ENCODE data around the gene OR5J2.

OR5J2 gene

DNA sequence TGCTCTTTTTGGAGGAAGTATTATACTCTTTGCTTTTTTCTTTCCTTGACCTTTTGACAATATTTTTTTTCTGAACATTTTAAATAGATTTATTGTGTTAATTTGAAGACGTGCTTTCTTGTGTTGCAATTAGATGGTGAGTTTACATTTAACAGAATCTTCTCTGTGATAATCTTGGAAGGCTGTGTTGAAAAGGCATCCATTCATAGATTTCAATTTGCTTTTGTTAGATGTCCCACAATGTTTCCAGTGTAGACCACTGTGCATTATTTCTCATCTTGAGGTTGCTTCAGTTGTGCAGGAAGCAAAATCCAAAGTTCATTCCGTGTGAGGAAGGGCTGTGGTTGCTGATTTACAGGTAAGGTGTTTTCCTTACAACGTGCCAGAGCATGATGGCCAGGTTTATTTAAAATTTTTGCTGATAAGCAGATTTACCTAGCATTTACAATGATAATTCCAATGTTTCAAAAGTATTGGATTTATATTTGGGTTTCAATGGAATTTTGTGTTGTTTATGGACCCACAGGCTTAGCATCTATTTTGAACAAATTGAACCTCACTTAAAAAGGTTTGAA, 4.1 kb upstream of the OR5J2 start:
- ChIA-PET CTCF (no interaction called here), POLR2A (no interaction called here)
- H3K9me3 ChIP-seq (ENCODE audit: control extremely low read depth in 1 of 5, control insufficient read depth in 4 of 5, insufficient read depth in 2 of 5, low read depth in 1 of 5, low read length in 4 of 5), result no peaks in the 10 kb centered on the region
- no peaks in the 10 kb centered on the region for H3K27me3 ChIP-seq (replicated peaks in 2 of 5; ENCODE audit: control insufficient read depth in 4 of 5, insufficient read depth in 5 of 5, low read length in 4 of 5)
- no peak overlapping the region for H3K27ac ChIP-seq (ENCODE audit: insufficient read depth in 1 of 2, low read depth in 1 of 2, low read length in 2 of 2, poor library complexity in 1 of 2, severe bottlenecking in 2 of 2)
- H3K4me1 ChIP-seq (ENCODE audit: control extremely low read depth in 1 of 4, control insufficient read depth in 4 of 4, insufficient read depth in 4 of 4, low read length in 3 of 4), result no peaks in the 10 kb centered on the region
- H3K4me3 ChIP-seq (ENCODE audit: control insufficient read depth in 1 of 7, extremely low read depth in 1 of 7, insufficient read depth in 4 of 7, low read depth in 2 of 7, low read length in 6 of 7), result no peak overlapping the region
- H3K36me3 ChIP-seq (ENCODE audit: control insufficient read depth in 4 of 4, insufficient read depth in 4 of 4, low read length in 3 of 4), result no peaks in the 10 kb centered on the region
- 93% methylated on average over 2 of the region's 3 CpGs for WGBS (ENCODE audit: insufficient coverage)
- DNase-seq, result no peak

GRCh38 chr11:56183459-56183858, 7.0 kb downstream of the OR5J2 start:
- ChIA-PET POLR2A (no interaction called here), CTCF (no interaction called here)
- peaks cover 0 to 4% (median 0%) of the 10 kb centered on the region in 5 experiments for H3K9me3 ChIP-seq (ENCODE audit: control extremely low read depth in 1 of 5, control insufficient read depth in 4 of 5, insufficient read depth in 2 of 5, low read depth in 1 of 5, low read length in 4 of 5)
- H3K4me1 ChIP-seq (ENCODE audit: control extremely low read depth in 1 of 4, control insufficient read depth in 4 of 4, insufficient read depth in 4 of 4, low read length in 3 of 4), result no peaks in the 10 kb centered on the region
- no peak overlapping the region for H3K4me3 ChIP-seq (ENCODE audit: control insufficient read depth in 1 of 7, extremely low read depth in 1 of 7, insufficient read depth in 4 of 7, low read depth in 2 of 7, low read length in 6 of 7)
- no peaks in the 10 kb centered on the region for H3K36me3 ChIP-seq (ENCODE audit: control insufficient read depth in 4 of 4, insufficient read depth in 4 of 4, low read length in 3 of 4)
- no peak overlapping the region for H3K27ac ChIP-seq (ENCODE audit: insufficient read depth in 1 of 2, low read depth in 1 of 2, low read length in 2 of 2, poor library complexity in 1 of 2, severe bottlenecking in 2 of 2)
- DNase-seq, result no peak
- no peaks in the 10 kb centered on the region for H3K27me3 ChIP-seq (replicated peaks in 2 of 5; ENCODE audit: control insufficient read depth in 4 of 5, insufficient read depth in 5 of 5, low read length in 4 of 5)

DNA sequence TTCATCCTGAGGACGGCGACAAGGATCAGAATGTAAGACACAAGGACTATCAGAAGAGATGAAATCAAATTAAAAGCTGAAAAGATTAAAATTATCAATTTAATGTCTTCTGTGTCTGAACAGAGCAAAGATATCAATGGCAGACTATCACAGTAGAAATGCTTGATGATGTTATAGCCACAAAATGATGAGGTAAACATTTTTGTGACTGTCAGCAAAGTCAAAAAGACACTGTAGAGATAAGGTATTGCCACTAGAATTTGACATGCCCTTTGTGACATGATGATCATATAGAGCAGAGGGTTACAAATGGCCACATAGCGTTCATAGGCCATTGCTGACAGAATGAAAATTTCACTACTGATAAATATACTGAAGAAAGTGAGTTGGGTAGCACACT, 12.2 kb downstream of the OR5J2 start:
- H3K4me1 ChIP-seq (ENCODE audit: control extremely low read depth in 1 of 4, control insufficient read depth in 4 of 4, insufficient read depth in 4 of 4, low read length in 3 of 4), result no peaks in the 10 kb centered on the region
- ChIA-PET POLR2A (no interaction called here), CTCF (no interaction called here)
- no peak for DNase-seq
- no peaks in the 10 kb centered on the region for H3K9me3 ChIP-seq (ENCODE audit: control extremely low read depth in 1 of 5, control insufficient read depth in 4 of 5, insufficient read depth in 2 of 5, low read depth in 1 of 5, low read length in 4 of 5)
- H3K4me3 ChIP-seq (ENCODE audit: control insufficient read depth in 1 of 7, extremely low read depth in 1 of 7, insufficient read depth in 4 of 7, low read depth in 2 of 7, low read length in 6 of 7), result no peak overlapping the region
- no peaks in the 10 kb centered on the region for H3K27me3 ChIP-seq (replicated peaks in 2 of 5; ENCODE audit: control insufficient read depth in 4 of 5, insufficient read depth in 5 of 5, low read length in 4 of 5)
- WGBS (ENCODE audit: insufficient coverage), result 100% methylated on average over 2 of the region's 3 CpGs
- H3K27ac ChIP-seq (ENCODE audit: insufficient read depth in 1 of 2, low read depth in 1 of 2, low read length in 2 of 2, poor library complexity in 1 of 2, severe bottlenecking in 2 of 2), result no peak overlapping the region
- H3K36me3 ChIP-seq (ENCODE audit: control insufficient read depth in 4 of 4, insufficient read depth in 4 of 4, low read length in 3 of 4), result no peaks in the 10 kb centered on the region

GRCh38 chr11:56196705-56197104, 20.3 kb downstream of the OR5J2 start:
- no peaks in the 10 kb centered on the region for H3K36me3 ChIP-seq (ENCODE audit: control insufficient read depth in 4 of 4, insufficient read depth in 4 of 4, low read length in 3 of 4)
- no CpG with 5 or more reads among the region's 3 CpGs for WGBS (ENCODE audit: insufficient coverage)
- ChIA-PET POLR2A (no interaction called here), CTCF (no interaction called here)
- no peak for DNase-seq
- no peaks in the 10 kb centered on the region for H3K27me3 ChIP-seq (replicated peaks in 2 of 5; ENCODE audit: control insufficient read depth in 4 of 5, insufficient read depth in 5 of 5, low read length in 4 of 5)
- H3K4me3 ChIP-seq (ENCODE audit: control insufficient read depth in 1 of 7, extremely low read depth in 1 of 7, insufficient read depth in 4 of 7, low read depth in 2 of 7, low read length in 6 of 7), result no peak overlapping the region
- no peak overlapping the region for H3K27ac ChIP-seq (ENCODE audit: insufficient read depth in 1 of 2, low read depth in 1 of 2, low read length in 2 of 2, poor library complexity in 1 of 2, severe bottlenecking in 2 of 2)
- no peaks in the 10 kb centered on the region for H3K9me3 ChIP-seq (ENCODE audit: control extremely low read depth in 1 of 5, control insufficient read depth in 4 of 5, insufficient read depth in 2 of 5, low read depth in 1 of 5, low read length in 4 of 5)
- no peaks in the 10 kb centered on the region for H3K4me1 ChIP-seq (ENCODE audit: control extremely low read depth in 1 of 4, control insufficient read depth in 4 of 4, insufficient read depth in 4 of 4, low read length in 3 of 4)

GRCh38 chr11:56197367-56197766, 20.9 kb downstream of the OR5J2 start:
- ChIA-PET CTCF (no interaction called here), POLR2A (no interaction called here)
- no peak for DNase-seq
- no peaks in the 10 kb centered on the region for H3K4me1 ChIP-seq (ENCODE audit: control extremely low read depth in 1 of 4, control insufficient read depth in 4 of 4, insufficient read depth in 4 of 4, low read length in 3 of 4)
- no peaks in the 10 kb centered on the region for H3K9me3 ChIP-seq (ENCODE audit: control extremely low read depth in 1 of 5, control insufficient read depth in 4 of 5, insufficient read depth in 2 of 5, low read depth in 1 of 5, low read length in 4 of 5)
- no peak overlapping the region for H3K4me3 ChIP-seq (ENCODE audit: control insufficient read depth in 1 of 7, extremely low read depth in 1 of 7, insufficient read depth in 4 of 7, low read depth in 2 of 7, low read length in 6 of 7)
- WGBS (ENCODE audit: insufficient coverage), result no CpG with 5 or more reads among the region's 2 CpGs
- H3K27ac ChIP-seq (ENCODE audit: insufficient read depth in 1 of 2, low read depth in 1 of 2, low read length in 2 of 2, poor library complexity in 1 of 2, severe bottlenecking in 2 of 2), result no peak overlapping the region
- no peaks in the 10 kb centered on the region for H3K36me3 ChIP-seq (ENCODE audit: control insufficient read depth in 4 of 4, insufficient read depth in 4 of 4, low read length in 3 of 4)
- no peaks in the 10 kb centered on the region for H3K27me3 ChIP-seq (replicated peaks in 2 of 5; ENCODE audit: control insufficient read depth in 4 of 5, insufficient read depth in 5 of 5, low read length in 4 of 5)

GRCh38 chr11:56207790-56208189, 31.4 kb downstream of the OR5J2 start:
- Histone ChIP-seq H3K27me3 (replicated peaks in 2 of 5; ENCODE audit: control insufficient read depth in 4 of 5, insufficient read depth in 5 of 5, low read length in 4 of 5) (no peaks in the 10 kb centered on the region), H3K27ac (ENCODE audit: insufficient read depth in 1 of 2, low read depth in 1 of 2, low read length in 2 of 2, poor library complexity in 1 of 2, severe bottlenecking in 2 of 2) (no peak overlapping the region), H3K4me1 (ENCODE audit: control extremely low read depth in 1 of 4, control insufficient read depth in 4 of 4, insufficient read depth in 4 of 4, low read length in 3 of 4) (no peaks in the 10 kb centered on the region), H3K4me3 (ENCODE audit: control insufficient read depth in 1 of 7, extremely low read depth in 1 of 7, insufficient read depth in 4 of 7, low read depth in 2 of 7, low read length in 6 of 7) (no peak overlapping the region), H3K36me3 (ENCODE audit: control insufficient read depth in 4 of 4, insufficient read depth in 4 of 4, low read length in 3 of 4) (no peaks in the 10 kb centered on the region), H3K9me3 (ENCODE audit: control extremely low read depth in 1 of 5, control insufficient read depth in 4 of 5, insufficient read depth in 2 of 5, low read depth in 1 of 5, low read length in 4 of 5) (no peaks in the 10 kb centered on the region)
- POLR2A ChIA-PET, result no interaction called here
- CTCF ChIA-PET, result no interaction called here
- no peak for DNase-seq
- WGBS (ENCODE audit: insufficient coverage), result no CpG with 5 or more reads among the region's 1 CpG

GRCh38 chr11:56214537-56214936, 38.1 kb downstream of the OR5J2 start:
- Histone ChIP-seq H3K4me1 (ENCODE audit: control extremely low read depth in 1 of 4, control insufficient read depth in 4 of 4, insufficient read depth in 4 of 4, low read length in 3 of 4) (no peaks in the 10 kb centered on the region), H3K27me3 (replicated peaks in 2 of 5; ENCODE audit: control insufficient read depth in 4 of 5, insufficient read depth in 5 of 5, low read length in 4 of 5) (no peaks in the 10 kb centered on the region), H3K9me3 (ENCODE audit: control extremely low read depth in 1 of 5, control insufficient read depth in 4 of 5, insufficient read depth in 2 of 5, low read depth in 1 of 5, low read length in 4 of 5) (no peaks in the 10 kb centered on the region), H3K4me3 (ENCODE audit: control insufficient read depth in 1 of 7, extremely low read depth in 1 of 7, insufficient read depth in 4 of 7, low read depth in 2 of 7, low read length in 6 of 7) (no peak overlapping the region), H3K27ac (ENCODE audit: insufficient read depth in 1 of 2, low read depth in 1 of 2, low read length in 2 of 2, poor library complexity in 1 of 2, severe bottlenecking in 2 of 2) (no peak overlapping the region), H3K36me3 (ENCODE audit: control insufficient read depth in 4 of 4, insufficient read depth in 4 of 4, low read length in 3 of 4) (no peaks in the 10 kb centered on the region)
- CTCF ChIA-PET, result no interaction called here
- POLR2A ChIA-PET, result no interaction called here
- 90% methylated on average over 1 of the region's 2 CpGs for whole genome bisulfite sequencing (ENCODE audit: insufficient coverage)
- no peak for DNase-seq

Measured in common myeloid progenitor, CD34-positive (primary cell).